DND-41 (cell line): ENCODE measurements around the gene COBL.

ENCODE experiments used
- EZH2 ChIP-seq: IDR thresholded peaks from 3 replicates; pipeline ENCODE4 v1.6.1; 2012; ENCODE audit warnings: borderline replicate concordance, low read depth, mild to moderate bottlenecking, moderate library complexity, low read length, inconsistent platforms; ENCODE audit not compliant: severe bottlenecking
- TF ChIP-seq, protein P1 (sequence below): IDR thresholded peaks from 2 replicates; pipeline ENCODE4 v1.5.1; 2012; ENCODE audit warnings: borderline replicate concordance, low read length, moderate library complexity, mild to moderate bottlenecking; ENCODE audit not compliant: poor library complexity, severe bottlenecking; ENCODE audit errors: extremely low read depth

DNA sequence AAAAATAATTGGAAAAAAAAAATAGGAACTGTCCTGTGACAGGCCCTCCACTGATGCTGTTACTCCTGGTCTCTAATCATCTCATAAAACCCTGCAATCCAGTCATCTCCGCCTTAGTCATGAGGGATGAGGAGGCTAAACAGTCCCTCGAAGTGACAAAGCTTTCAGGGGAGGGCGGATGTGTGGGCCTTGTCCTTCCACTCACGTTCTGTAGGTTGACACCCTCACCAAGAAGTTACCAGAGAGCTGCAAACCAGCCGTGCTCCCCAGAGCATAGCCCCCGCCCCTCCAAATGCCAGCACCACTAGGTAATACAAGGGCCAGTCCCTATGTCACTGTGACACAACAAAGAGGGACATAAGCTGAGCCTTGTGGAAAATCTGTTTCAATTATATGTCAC, 11.9 kb downstream of the COBL start:
- TF ChIP-seq, protein P1, sequence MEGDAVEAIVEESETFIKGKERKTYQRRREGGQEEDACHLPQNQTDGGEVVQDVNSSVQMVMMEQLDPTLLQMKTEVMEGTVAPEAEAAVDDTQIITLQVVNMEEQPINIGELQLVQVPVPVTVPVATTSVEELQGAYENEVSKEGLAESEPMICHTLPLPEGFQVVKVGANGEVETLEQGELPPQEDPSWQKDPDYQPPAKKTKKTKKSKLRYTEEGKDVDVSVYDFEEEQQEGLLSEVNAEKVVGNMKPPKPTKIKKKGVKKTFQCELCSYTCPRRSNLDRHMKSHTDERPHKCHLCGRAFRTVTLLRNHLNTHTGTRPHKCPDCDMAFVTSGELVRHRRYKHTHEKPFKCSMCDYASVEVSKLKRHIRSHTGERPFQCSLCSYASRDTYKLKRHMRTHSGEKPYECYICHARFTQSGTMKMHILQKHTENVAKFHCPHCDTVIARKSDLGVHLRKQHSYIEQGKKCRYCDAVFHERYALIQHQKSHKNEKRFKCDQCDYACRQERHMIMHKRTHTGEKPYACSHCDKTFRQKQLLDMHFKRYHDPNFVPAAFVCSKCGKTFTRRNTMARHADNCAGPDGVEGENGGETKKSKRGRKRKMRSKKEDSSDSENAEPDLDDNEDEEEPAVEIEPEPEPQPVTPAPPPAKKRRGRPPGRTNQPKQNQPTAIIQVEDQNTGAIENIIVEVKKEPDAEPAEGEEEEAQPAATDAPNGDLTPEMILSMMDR: no peak
- TF ChIP-seq EZH2: no peak
